GM18951 (cell line): ENCODE measurements around the gene ARAP2.

Experiments used
- POLR2A ChIP-seq: IDR thresholded peaks from 4 replicates; pipeline ENCODE4 v1.6.1; 2011; ENCODE audit warnings: mild to moderate bottlenecking; ENCODE audit not compliant: insufficient read length, insufficient read depth; ENCODE audit errors: extremely low read depth
- in situ Hi-C: fragments of 300-500 bp; cut with MboI; formaldehyde crosslinking; loops from one replicate; pipeline ENCODE4 v1.12.0; 2022; ENCODE audit warnings: low sequenced_read_pairs, mixed read lengths, inconsistent platforms; ENCODE audit not compliant: unreplicated experiment

ARAP2 gene

GRCh38 chr4:36274158-36274557 is 29.8 kb upstream of the ARAP2 start:
- in situ Hi-C loops = no loop called here
- no peak for TF ChIP-seq POLR2A

- TF ChIP-seq POLR2A = no peak
- in situ Hi-C loops = no loop called here
These were observed 29.0 kb upstream of the ARAP2 start for GRCh38 chr4:36273276-36273675.

GRCh38 chr4:36269533-36270173 is 25.3 kb upstream of the ARAP2 start:
- TF ChIP-seq POLR2A = no peak
- in situ Hi-C loops = no loop called here

GRCh38 chr4:36269101-36269500 is 24.8 kb upstream of the ARAP2 start:
- in situ Hi-C loops = no loop called here
- no peak for TF ChIP-seq POLR2A

- no peak for TF ChIP-seq POLR2A
- in situ Hi-C loops = no loop called here
These were observed 23.4 kb upstream of the ARAP2 start for GRCh38 chr4:36267486-36268268.

GRCh38 chr4:36264207-36264826 is 20.0 kb upstream of the ARAP2 start:
- no peak for TF ChIP-seq POLR2A
- in situ Hi-C loops = no loop called here

- no peak for TF ChIP-seq POLR2A
- in situ Hi-C loops = no loop called here
These were observed 16.4 kb upstream of the ARAP2 start for GRCh38 chr4:36260731-36261130.

GRCh38 chr4:36256398-36256891 is 12.1 kb upstream of the ARAP2 start:
- in situ Hi-C loops = no loop called here
- TF ChIP-seq POLR2A = no peak

- peak; percentile 18 for TF ChIP-seq POLR2A
- in situ Hi-C loops = no loop called here
These were observed 11.3 kb upstream of the ARAP2 start for GRCh38 chr4:36255577-36255976.

- in situ Hi-C loops = no loop called here
- TF ChIP-seq POLR2A = no peak
These were observed 10.1 kb upstream of the ARAP2 start for GRCh38 chr4:36254371-36254770.

- in situ Hi-C loops = no loop called here
- TF ChIP-seq POLR2A = no peak
These were observed 7.7 kb upstream of the ARAP2 start for GRCh38 chr4:36251983-36252382.

- in situ Hi-C loops = no loop called here
- TF ChIP-seq POLR2A = no peak
These were observed 5.3 kb upstream of the ARAP2 start for GRCh38 chr4:36249610-36250009.

GRCh38 chr4:36243355-36244256 is 708 bp downstream of the ARAP2 start:
- in situ Hi-C loops = no loop called here

More at GRCh38 chr4:36243355-36244256, 708 bp downstream of the ARAP2 start:
- TF ChIP-seq POLR2A = no peak
